Upper lobe of right lung (tissue), 1 donor: ENCODE results near the gene PPARA. TPM values are rescaled to one million over a fixed set of nuclear protein-coding genes. Genes with fewer than 3 reads are reported as not detected.

Source experiments
- ATAC-seq: fragments of 200-7000 bp; cut with Tn5 transposase; one replicate; pipeline ENCODE4 v1.9.1; 2020; ENCODE audit warnings: mild to moderate bottlenecking, moderate library complexity
- DNase-seq: peaks from one replicate; pipeline ENCODE4 v3.0.0-alpha.2; 2020
- H3K27ac ChIP-seq: fragments of 200-600 bp; one replicate; pipeline ENCODE4 v1.8.0; 2022
- H3K27me3 ChIP-seq: fragments of 200-600 bp; one replicate; pipeline ENCODE4 v1.8.0; 2022; ENCODE audit warnings: mild to moderate bottlenecking
- H3K36me3 ChIP-seq: fragments of 200-600 bp; one replicate; pipeline ENCODE4 v1.8.0; 2022
- H3K4me1 ChIP-seq: fragments of 200-600 bp; one replicate; pipeline ENCODE4 v1.8.0; 2022
- H3K4me3 ChIP-seq: fragments of 200-600 bp; one replicate; pipeline ENCODE4 v1.8.0; 2022; ENCODE audit warnings: mild to moderate bottlenecking
- H3K9me3 ChIP-seq: fragments of 200-600 bp; one replicate; pipeline ENCODE4 v1.8.0; 2022
- CTCF ChIP-seq: fragments of 200-600 bp; IDR thresholded peaks from one replicate; pipeline ENCODE4 v1.8.0; 2022; ENCODE audit warnings: antibody characterized with exemption
- intact Hi-C: fragments of 100-400 bp; cut with DNase I; formaldehyde crosslinking; loops from one replicate; pipeline ENCODE4 v1.11.0; 2022
- total RNA-seq: library from RNA; stranded (reverse); fragmentation: NEBNext Ultra II Directional; extraction: Animal tissue kit (Norgen Biotek cat#: 25700); gene quantifications from one replicate; pipeline ENCODE4 v1.2.1, GENCODE V29; 2021
- donor health status: DM: no; HTN: yes; CAD: no; lungs with severe emphysema.

Gene PPARA
- total RNA-seq, 1 donor from 2014 or later, result 18.4 TPM

- no peak for DNase-seq
- no peaks in the 10 kb centered on the region for H3K27me3 ChIP-seq
- no peak for TF ChIP-seq CTCF
Observed at GRCh38 chr22:46179748-46180147, 29.4 kb downstream of the PPARA start.

GRCh38 chr22:46180370-46181137 is 30.2 kb downstream of the PPARA start:
- DNase-seq, result no peak
- ATAC-seq, result no peak
- intact Hi-C loops, result no loop called here
- no peak overlapping the region for H3K4me3 ChIP-seq
- H3K36me3 ChIP-seq, result peaks cover 8% of the 10 kb centered on the region
- TF ChIP-seq CTCF, result no peak
- H3K27me3 ChIP-seq, result no peaks in the 10 kb centered on the region
- H3K9me3 ChIP-seq, result peaks cover 14% of the 10 kb centered on the region
- no peaks in the 10 kb centered on the region for H3K4me1 ChIP-seq
- no peak overlapping the region for H3K27ac ChIP-seq

More at GRCh38 chr22:46179748-46180147, 29.4 kb downstream of the PPARA start:
- H3K4me1 ChIP-seq, result no peaks in the 10 kb centered on the region
- peaks cover 8% of the 10 kb centered on the region for H3K36me3 ChIP-seq
- ATAC-seq, result no peak
- intact Hi-C loops, result no loop called here
- no peak overlapping the region for H3K4me3 ChIP-seq
- H3K27ac ChIP-seq, result no peak overlapping the region
- H3K9me3 ChIP-seq, result peaks cover 14% of the 10 kb centered on the region

GRCh38 chr22:46183733-46184132 is 33.4 kb downstream of the PPARA start:
- ATAC-seq, result no peak
- Histone ChIP-seq H3K36me3 (peaks cover 8% of the 10 kb centered on the region), H3K27me3 (no peaks in the 10 kb centered on the region), H3K4me3 (no peak overlapping the region), H3K4me1 (no peaks in the 10 kb centered on the region), H3K27ac (no peak overlapping the region), H3K9me3 (peaks cover 18% of the 10 kb centered on the region)
- DNase-seq, result no peak
- no peak for TF ChIP-seq CTCF
- intact Hi-C loops, result no loop called here

GRCh38 chr22:46185283-46185682 is 35.0 kb downstream of the PPARA start:
- H3K36me3 ChIP-seq, result peaks cover 8% of the 10 kb centered on the region
- no peaks in the 10 kb centered on the region for H3K4me1 ChIP-seq
- H3K27ac ChIP-seq, result no peak overlapping the region
- H3K4me3 ChIP-seq, result no peak overlapping the region
- no peak for TF ChIP-seq CTCF
- H3K27me3 ChIP-seq, result no peaks in the 10 kb centered on the region
- DNase-seq, result no peak
- H3K9me3 ChIP-seq, result peaks cover 12% of the 10 kb centered on the region
- no peak for ATAC-seq
- intact Hi-C loops, result no loop called here

- H3K4me3 ChIP-seq, result no peak overlapping the region
- intact Hi-C loops, result no loop called here
- DNase-seq (no peak), ATAC-seq (no peak)
- H3K9me3 ChIP-seq, result peaks cover 5% of the 10 kb centered on the region
- no peaks in the 10 kb centered on the region for H3K27me3 ChIP-seq
- peaks cover 4% of the 10 kb centered on the region for H3K4me1 ChIP-seq
- H3K36me3 ChIP-seq, result peaks cover 6% of the 10 kb centered on the region
- no peak for TF ChIP-seq CTCF
- H3K27ac ChIP-seq, result no peak overlapping the region
Observed at GRCh38 chr22:46187862-46188261, 37.5 kb downstream of the PPARA start.
